Measurements from ENCODE around the gene PRKCZ.

DNA sequence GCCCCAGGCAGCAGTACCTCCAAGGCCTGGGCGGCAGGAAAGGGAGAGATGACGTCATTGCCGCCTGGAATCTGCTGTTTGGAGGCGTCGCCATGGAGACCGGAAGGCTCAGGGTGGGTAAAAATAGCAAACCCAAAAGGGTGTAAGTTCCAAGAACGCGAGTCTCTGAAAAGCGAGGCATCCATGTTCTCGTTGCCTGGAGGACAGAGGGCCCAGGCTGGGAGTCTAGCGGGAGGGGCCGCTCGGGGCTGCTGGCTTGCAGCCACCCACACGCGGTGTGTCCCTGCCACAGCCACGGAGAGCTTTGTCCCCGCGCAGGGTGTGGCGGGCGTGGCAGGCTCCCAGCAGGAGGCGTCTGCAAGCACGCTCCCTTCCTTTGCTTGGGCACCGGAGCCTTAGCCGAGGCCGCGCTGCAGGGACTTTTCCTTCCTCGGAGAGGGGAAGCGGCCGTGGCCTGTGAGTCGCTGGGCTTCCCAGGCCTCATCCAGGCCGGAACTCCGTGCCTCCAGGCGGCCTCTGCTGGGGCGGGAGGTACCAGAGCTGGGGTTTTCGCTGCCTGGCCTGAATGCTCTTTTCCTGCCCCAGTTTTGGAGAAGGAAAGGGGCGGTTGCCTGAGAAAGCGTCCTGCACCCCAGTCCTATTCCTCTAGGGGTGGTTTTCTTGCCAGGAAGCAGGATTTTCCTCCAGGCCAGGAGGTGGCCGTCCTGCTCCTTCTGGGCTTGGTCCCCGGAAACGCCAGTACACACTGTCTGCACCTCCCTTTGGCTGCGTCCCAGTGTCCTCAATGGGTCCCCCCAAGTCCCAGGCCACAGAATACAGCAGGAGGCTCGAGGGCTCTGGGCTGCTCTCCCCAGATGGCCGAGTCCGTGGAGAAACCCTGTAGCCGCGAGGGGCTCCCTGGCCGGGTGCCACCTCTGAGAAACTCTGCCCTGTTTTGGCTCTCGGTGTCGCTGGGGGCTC, 162.6 kb downstream of the PRKCZ start:
- TF ChIP-seq, protein P1, sequence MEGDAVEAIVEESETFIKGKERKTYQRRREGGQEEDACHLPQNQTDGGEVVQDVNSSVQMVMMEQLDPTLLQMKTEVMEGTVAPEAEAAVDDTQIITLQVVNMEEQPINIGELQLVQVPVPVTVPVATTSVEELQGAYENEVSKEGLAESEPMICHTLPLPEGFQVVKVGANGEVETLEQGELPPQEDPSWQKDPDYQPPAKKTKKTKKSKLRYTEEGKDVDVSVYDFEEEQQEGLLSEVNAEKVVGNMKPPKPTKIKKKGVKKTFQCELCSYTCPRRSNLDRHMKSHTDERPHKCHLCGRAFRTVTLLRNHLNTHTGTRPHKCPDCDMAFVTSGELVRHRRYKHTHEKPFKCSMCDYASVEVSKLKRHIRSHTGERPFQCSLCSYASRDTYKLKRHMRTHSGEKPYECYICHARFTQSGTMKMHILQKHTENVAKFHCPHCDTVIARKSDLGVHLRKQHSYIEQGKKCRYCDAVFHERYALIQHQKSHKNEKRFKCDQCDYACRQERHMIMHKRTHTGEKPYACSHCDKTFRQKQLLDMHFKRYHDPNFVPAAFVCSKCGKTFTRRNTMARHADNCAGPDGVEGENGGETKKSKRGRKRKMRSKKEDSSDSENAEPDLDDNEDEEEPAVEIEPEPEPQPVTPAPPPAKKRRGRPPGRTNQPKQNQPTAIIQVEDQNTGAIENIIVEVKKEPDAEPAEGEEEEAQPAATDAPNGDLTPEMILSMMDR (IDR thresholded peaks at IDR 0.05), result peak in 2 of 3 donors; percentile 29 to 63
- TF ChIP-seq POLR2AphosphoS5 (IDR thresholded peaks at IDR 0.05), result peak; percentile 65 to 82 (median 66)
